Activated T-cell treated with anti-CD3 and anti-CD28 coated beads, Interleukin-2, amount 50 U/mL, for 48 hours (primary cell): ENCODE data around the gene PPFIBP1.
"Not testable (repeated sequence)": the region's sequence is repeated elsewhere in the genome, so short reads cannot be mapped to it uniquely, and the experiment has no call there.

Experiments used
- DNase-seq, 2 experiments: peaks; one replicate each; pipeline ENCODE4 v3.0.0-alpha.2; 2020

The PPFIBP1 gene

GRCh38 chr12:27631365-27631764 is 107.4 kb downstream of the PPFIBP1 start:
- DNase-seq, result no peak

- no peak for DNase-seq
Measured at GRCh38 chr12:27631813-27632491, 107.9 kb downstream of the PPFIBP1 start.

- DNase-seq, result no peak
Measured at GRCh38 chr12:27635349-27635972, 111.5 kb downstream of the PPFIBP1 start.

- DNase-seq, result not testable (repeated sequence)
Measured at GRCh38 chr12:27636569-27636968, 112.6 kb downstream of the PPFIBP1 start.

- DNase-seq, result no peak
Measured at GRCh38 chr12:27637524-27637923, 113.5 kb downstream of the PPFIBP1 start.

GRCh38 chr12:27639265-27639664 is 115.3 kb downstream of the PPFIBP1 start:
- DNase-seq, result no peak

- DNase-seq, result not testable (repeated sequence)
Measured at GRCh38 chr12:27640566-27641200, 116.7 kb downstream of the PPFIBP1 start.

- DNase-seq, result not testable (repeated sequence)
Measured at GRCh38 chr12:27642361-27642760, 118.4 kb downstream of the PPFIBP1 start.

GRCh38 chr12:27642892-27643291 is 118.9 kb downstream of the PPFIBP1 start:
- not testable (repeated sequence) for DNase-seq

GRCh38 chr12:27644158-27644845 is 120.3 kb downstream of the PPFIBP1 start:
- DNase-seq, result no peak

GRCh38 chr12:27645671-27646070 is 121.7 kb downstream of the PPFIBP1 start:
- DNase-seq, result no peak

- no peak for DNase-seq
Measured at GRCh38 chr12:27646149-27646548, 122.1 kb downstream of the PPFIBP1 start.

GRCh38 chr12:27650011-27650410 is 126.0 kb downstream of the PPFIBP1 start:
- no peak for DNase-seq

- no peak for DNase-seq
Measured at GRCh38 chr12:27651201-27651600, 127.2 kb downstream of the PPFIBP1 start.

GRCh38 chr12:27652174-27652763 is 128.3 kb downstream of the PPFIBP1 start:
- no peak for DNase-seq

GRCh38 chr12:27653661-27654060 is 129.7 kb downstream of the PPFIBP1 start:
- no peak for DNase-seq

- DNase-seq, result not testable (repeated sequence)
Measured at GRCh38 chr12:27655476-27655875, 131.5 kb downstream of the PPFIBP1 start.

- no peak for DNase-seq
Measured at GRCh38 chr12:27657296-27657695, 133.3 kb downstream of the PPFIBP1 start.

GRCh38 chr12:27665704-27666103 is 141.7 kb downstream of the PPFIBP1 start:
- DNase-seq, result no peak

- no peak for DNase-seq
Measured at GRCh38 chr12:27666510-27666909, 142.5 kb downstream of the PPFIBP1 start.

- DNase-seq, result peak in 1 of 2 experiments; percentile 20
Measured at GRCh38 chr12:27667540-27667939, 143.5 kb downstream of the PPFIBP1 start.

GRCh38 chr12:27672051-27672450 is 148.0 kb downstream of the PPFIBP1 start:
- DNase-seq, result no peak

- DNase-seq, result no peak
Measured at GRCh38 chr12:27672643-27673042, 148.6 kb downstream of the PPFIBP1 start.
